ENCODE results near the gene LHB.

LHB gene

DNA sequence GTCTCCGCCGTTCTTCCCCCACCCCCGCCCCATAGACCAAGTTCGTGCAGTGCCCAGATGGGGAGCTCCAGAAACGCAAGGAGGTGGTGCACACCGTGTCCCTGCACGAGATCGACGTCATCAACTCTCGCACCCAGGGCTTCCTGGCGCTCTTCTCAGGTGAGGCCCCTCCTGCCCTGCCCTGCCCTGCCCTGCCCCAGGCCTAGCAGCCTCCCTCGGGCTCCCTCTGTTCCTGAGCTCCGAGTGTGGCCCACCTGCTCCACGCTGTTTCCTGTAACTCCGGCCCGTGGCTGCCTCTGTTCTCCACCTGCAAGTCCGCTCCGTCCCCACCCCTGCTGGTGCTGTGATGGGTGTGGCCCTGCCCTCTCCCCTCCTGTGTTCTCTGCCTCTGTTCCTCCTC lies 6.4 kb downstream of the LHB start:
- DNase-seq (ENCODE audit: low read depth) = no peak

DNA sequence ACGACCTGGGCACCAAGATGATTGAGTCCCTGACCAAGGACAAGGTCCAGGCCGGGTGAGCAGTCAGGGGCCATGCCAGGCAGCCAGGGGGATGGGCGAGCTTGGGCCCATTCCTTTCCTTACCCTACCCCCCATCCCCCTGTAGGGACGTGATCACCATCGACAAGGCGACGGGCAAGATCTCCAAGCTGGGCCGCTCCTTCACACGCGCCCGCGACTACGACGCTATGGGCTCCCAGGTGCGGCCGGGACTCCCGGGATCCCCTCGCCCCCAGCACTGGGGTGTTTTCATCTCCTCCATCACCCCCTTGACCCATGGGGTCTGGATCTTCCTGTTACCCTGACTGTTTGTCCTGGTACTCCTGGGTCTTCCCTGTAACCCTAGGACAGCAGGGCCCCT lies 7.1 kb downstream of the LHB start:
- DNase-seq (ENCODE audit: low read depth) = no peak

DNA sequence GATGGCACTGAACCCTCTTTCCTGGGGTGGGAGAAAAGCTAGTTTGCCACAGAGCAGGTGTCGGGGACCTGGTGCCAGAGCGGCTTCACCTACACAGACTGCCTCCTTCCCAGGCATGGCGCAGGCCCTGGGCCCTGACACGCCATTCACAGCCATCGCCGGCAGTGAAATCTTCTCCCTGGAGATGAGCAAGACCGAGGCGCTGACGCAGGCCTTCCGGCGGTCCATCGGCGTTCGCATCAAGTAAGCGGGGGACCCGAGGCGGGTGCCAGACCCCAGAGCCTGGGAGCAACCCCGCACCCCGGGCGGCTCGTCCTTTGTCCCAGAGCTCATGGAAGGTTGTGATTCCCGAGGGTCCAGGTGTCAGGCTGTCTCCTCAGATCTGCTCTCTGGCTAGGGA lies 10.0 kb downstream of the LHB start:
- DNase-seq (ENCODE audit: low read depth) = no peak

DNA sequence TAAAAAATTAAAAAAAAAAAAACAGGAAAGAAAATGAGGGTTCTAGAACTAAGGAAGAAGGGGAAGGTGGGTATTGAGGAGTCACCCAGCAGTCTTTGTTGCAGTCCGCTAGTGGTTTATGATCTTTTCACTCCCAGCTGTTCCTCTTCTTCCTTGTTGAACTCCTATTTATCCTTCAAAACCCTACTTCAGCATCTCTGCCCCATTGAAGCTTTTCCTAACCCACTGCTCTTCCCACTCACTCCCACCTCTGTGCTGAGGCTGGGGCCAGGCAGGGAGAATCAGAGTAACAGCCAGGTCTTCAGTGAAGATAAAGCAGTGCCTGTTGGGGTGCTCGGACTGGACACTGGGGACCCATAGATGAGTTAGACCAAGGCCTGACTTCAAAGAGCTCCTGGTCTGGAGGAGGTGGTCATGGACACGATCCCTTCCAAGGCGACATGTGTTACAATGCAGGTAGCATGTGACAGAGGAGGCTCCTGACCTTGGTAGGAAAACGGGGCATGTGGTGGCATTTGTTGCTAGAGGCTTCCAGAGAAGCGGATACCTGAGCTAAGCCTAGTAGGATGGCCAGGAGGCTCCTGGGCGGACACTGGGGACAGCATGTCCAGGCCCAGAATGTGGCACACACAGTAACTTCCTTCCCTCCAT lies 11.8 kb downstream of the LHB start:
- no peak for DNase-seq (ENCODE audit: low read depth)

DNA sequence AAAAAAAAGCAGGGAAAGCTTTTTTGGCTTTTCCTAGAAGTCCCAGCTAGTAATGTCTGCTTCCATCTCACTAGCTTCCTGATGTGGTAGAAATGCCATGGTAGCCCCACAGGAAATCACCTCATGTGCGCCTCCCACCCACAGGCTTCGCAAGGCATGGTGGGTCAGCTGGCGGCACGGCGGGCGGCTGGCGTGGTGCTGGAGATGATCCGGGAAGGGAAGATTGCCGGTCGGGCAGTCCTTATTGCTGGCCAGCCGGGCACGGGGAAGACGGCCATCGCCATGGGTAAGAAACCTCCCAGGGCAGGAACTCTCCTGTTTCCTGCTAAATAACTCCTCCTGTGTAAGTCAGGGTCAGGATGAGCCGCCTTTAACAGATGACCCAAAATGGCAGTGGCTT lies 12.8 kb downstream of the LHB start:
- DNase-seq (ENCODE audit: low read depth) = no peak

DNA sequence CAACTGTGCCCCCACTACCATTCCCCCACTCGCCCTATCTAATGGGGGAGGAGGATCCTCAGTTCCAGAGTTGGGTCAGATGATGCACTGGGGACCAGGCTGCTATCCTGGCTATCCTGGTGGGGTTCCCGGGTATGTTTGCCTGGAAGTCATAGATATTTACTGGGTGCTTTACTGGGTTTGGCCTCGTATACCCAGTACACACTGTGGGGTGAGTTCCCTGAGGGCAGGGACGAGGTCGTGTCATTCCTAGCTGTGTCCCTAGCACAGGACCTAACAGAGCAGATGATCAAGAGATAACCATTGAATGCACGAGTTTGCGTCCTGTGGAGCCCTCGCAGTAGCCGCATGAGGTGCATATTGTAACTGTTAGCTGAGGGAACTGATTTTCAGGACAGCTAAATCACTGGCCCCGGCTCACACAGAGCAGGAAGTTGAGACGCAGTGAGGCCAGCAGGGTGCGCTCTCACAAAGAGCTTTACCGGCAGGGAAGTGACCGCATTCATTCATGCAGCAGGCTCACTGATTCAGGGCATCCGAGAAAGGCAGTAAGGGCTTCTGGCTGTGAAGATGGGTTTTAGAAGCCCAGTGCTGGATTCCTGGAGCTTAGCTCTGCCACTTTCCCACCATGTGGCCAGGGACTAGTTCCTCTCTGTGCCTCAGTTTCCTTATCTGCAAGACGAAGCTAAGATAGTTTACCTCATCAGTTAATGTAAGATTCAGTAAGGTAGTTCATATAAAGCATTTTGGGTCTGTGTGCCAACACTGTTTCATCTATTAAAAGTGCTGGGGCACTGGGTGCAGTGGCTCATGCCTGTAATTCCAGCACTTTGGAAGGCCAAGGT lies 17.2 kb downstream of the LHB start:
- DNase-seq (ENCODE audit: low read depth) = no peak

DNA sequence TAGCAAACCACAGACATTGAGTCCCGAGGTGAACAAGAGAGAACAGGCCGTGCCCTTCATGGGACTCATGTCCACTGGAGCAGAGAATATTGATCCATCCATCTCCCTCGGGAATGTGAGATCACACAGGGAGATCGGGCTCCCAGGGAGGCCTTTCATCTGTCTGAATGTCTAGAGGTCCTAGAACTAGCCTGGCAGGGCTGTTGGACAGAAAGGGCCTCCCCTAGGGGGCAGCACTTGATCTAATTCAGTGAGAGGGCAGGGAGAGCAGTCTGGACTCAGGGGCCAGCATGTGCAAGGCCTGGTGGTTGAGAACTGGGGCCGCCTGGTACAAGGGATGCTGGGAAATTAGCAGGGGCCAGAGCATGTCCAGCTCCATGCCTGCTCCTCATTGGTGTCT lies 18.9 kb downstream of the LHB start:
- DNase-seq (ENCODE audit: low read depth) = no peak

DNA sequence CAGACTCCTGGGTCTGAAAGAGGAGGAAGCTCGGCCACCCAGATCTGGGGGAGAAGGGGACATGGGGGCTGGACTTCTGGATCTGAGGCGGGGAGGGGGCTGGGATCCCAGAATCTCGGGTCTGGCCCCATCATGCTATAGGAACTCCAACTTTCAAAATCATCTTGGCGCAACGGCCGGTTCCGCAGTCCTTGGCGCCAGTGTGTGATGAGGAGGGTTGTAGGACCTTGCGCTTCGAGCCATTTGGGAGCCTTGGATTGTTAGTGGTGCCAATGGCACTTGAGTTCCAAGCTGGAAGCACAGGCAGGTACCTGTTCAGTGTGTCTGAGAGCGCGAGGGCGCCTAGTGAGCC lies 22.9 kb downstream of the LHB start:
- DNase-seq (ENCODE audit: low read depth) = no peak

DNA sequence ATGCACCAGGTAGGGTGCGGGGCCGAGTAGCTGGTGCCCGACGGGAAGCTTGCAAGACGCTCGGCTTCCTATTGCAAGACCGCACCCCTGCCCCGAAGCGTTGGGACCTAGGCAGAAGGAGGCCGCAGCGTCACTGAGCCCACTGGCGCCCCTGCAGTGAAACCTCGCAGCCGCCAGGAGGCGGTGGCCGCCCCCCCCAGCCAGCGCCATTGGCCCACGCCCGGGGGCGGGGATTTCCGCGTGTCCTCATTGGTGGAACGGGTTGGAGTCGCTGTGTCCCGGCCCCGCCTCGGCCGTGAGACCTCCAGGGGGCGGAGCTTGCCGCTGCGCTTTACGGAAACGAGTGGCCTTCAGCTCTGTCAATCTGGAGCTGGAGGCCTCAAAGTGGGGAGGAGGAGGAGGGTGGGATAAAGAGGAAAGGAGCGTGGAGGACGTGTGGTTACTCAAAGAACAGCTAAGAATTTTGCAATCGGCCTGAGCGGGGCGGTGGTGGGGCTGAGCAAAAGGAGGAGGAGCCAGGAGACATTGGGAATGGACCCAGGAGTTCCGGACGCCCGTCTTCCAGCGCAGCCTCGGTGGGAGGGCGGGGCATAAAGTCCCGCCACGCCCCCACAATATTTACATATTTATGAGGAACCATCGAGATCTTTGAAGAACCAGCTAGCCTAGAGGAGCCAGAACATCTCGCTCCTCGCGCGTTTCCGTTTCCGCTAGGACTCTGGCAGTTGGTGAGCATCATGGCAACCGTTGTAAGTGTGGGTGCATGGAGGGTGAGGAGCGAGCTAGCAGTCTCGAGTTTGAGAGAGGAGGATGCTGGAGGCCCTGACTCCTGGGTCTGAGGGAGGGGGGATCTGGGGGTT lies 23.5 kb downstream of the LHB start, which contains the start of the genes GYS1 and RUVBL2:
Gene GYS1 (minus strand): TSS at position 135 of the 860 bp plus-strand sequence. CDS start 197 bp downstream, outside the sequence.
Gene RUVBL2 (plus strand): TSS at position 713 of the 860 bp plus-strand sequence. CDS start 25 bp downstream, at position 738.
- peak; percentile 99 for DNase-seq (ENCODE audit: low read depth)

DNA sequence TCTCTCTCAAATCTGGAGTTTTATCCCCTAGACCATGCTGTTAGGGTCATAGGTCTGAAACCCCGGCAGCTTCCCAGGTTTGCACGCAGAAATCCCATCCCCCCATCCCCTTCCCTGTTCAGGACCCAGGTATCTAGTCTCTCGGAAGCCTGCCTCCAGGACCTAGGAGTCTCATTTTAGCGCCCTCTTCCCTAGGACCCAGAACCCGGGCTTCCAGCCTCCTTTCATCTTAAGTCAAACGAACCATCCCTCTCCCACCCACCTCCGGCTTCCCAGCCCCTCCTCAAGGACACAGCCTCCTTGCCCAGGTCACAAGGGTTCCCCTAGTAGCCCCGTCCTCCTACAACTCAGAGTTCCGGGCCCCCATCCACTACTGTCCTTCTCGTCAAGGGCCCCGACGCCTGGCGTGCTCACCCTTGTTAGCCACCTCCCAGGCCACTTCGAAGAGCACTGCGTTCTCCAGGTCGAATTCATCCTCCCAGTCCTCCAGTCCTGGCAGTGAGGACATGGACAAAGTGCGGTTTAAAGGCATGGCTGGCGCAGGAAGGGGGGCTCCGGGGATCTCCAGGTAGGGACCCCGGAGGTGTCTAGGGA lies 24.2 kb downstream of the LHB start:
- no peak for DNase-seq (ENCODE audit: low read depth)

DNA sequence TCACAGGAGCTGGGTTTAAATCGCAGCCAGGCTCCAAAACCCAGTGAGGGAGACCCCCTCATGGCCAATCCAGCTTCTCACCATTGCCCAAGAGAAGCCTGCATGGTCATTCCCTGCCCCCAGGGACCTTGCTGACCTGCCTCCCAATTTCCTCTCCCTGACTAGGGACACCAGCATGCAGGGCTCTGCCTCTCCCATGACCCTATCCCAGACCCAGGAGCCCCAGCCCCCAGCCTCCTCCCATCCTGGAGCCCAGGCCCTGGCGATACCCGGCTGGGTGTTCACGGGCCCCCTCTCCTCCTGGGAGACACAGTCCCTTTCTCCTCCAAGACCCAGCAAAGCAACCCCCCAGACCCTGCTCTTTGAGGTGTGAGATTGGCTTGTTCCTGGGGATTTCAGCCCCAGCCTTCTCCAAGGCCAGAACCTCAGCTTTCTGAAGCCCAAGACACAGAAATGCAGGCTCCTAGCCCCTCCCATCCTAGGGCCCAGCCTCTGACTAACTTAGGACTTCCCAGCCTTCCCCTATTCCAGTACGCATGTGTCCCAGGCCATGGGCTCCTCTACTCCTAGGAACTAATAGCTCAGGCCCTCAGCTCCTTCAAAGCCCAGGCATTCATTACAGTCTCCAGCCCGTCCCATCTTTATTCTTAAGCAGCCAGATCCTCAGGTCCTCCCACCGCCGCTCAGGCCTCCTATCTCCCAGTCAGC lies 24.9 kb downstream of the LHB start:
- DNase-seq (ENCODE audit: low read depth) = no peak

DNA sequence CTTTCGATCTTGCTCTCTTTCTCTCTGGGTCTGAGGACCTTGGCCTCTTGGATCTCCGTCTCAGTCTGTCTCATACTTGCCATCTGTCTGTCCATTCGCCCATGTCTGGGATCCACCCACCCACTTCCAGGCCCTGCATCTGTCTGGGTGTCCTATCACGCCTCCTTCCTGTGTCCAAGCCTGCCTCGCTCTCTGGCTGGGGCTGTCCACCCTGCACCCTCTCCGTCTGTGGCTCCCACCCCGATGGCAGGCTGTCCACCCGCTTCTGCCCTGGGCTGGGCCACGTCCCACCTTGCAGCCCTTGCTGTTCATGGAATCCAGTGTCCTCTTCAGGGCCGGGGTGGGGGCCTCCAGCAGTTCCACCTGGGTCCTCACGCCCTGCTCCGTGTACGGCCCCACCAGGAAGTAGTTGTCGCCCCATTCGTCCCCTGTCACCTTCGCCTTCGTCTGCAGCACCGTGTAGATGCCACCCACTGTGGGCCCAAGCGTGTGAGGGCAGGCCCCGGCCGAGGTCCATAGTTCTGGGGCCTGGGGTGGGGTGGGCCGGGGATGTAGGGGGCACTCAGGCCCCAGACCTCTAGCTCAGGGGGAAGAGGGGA lies 25.8 kb downstream of the LHB start:
- no peak for DNase-seq (ENCODE audit: low read depth)

DNA sequence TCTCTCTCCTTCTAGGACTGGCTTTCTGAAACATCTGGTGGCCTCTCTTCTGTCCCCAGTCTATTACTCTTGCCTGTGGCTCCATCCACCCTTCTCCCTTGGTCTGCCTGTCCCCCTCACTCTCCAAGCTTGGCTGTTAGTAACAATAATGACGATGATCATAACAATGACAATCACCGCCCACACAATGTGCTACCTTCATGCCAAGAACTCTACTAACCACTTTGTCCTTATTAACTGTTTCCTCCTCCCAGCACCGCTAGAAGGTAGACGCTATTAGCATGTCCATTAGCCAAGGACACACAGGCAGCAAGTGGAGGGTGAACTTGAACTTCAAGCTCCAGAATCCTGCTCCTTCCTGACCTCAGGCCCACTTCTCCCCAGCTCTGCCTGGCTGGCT lies 26.5 kb downstream of the LHB start:
- DNase-seq (ENCODE audit: low read depth) = no peak

DNA sequence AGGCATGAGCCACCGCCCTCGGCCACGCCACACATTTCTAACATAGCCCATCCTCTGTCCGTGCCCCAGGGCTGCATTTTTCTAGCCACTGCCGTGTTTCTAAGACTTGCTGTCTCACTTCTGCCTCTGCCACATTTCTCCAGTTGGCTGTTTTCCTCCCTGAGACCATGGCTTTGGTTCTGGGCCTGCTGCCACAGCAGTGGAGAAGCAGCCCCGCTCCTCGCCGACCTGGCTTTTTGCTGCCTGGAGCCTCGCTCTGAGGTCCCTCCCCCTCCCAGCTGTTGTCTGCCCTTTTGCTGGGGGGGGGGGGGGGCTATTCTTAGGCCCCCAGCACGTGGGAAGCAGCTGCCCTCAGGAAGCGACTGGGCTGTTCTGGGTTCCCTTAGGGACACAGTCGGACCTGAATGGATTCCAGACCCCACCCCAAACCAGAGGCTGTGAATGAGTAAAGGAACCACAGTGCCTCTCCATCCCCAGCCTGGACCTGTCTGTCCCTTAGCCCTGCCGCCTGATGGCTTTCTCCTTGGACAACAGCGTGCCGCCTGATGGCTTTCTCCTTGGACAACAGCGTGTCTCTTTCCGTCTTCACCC lies 27.1 kb downstream of the LHB start:
- no peak for DNase-seq (ENCODE audit: low read depth)

DNA sequence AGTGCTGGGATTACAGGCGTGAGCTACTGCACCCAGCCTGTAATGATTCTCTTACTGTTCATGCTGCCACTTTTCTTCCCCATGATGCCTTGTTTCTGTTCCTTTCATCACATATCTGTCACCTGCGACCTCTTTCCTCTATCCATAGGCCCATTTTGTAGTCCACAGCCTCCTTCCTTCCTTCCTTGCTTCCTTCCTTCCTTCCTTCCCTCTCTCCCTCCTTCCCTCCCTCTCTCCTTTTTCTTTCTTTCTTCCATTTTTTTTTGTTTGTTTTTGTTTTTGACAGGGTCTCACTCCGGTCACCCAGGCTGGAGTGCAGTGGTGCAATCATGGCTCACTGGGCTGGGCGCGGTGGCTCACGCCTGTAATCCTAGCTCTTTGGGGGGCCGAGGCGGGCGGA lies 28.0 kb downstream of the LHB start:
- DNase-seq (ENCODE audit: low read depth) = no peak

DNA sequence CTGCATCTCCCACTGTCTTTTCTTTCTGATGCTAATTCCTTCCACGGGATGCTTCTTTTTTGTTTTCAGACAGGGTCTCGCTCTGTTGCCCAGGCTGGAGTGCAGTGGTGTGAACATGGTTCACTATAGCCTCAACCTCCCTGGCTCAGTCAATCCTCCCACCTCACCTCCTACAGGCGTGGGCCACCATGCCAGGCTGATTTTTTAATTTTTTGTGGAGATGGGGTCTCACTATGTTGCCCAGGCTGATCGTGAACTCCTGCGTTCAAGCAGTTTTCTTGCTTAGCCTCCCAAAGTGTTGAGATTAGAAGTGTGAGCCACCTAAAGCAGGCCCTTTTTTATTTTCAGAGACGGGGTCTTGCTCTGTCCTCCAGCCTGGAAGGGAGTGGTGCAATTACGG lies 28.6 kb downstream of the LHB start:
- no peak for DNase-seq (ENCODE audit: low read depth)

DNA sequence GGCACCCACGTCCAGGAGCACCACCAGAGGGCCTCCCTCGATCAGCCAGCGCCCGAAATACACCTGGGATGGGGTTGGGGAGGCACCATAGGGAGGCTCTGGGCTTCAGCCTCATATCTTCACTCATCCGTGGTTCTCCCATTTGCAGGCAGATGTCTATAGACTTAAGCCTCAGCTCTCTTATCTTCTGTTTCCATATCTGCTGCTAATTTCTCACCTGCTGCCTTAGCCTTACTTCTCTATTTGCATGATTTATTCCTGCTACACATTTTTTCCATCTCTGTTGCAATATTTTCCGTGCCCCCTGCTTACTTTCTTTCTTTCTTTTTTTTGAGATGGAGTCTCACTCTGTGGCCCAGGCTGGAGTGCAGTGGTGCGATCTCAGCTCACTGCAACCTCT lies 29.6 kb downstream of the LHB start:
- no peak for DNase-seq (ENCODE audit: low read depth)

DNA sequence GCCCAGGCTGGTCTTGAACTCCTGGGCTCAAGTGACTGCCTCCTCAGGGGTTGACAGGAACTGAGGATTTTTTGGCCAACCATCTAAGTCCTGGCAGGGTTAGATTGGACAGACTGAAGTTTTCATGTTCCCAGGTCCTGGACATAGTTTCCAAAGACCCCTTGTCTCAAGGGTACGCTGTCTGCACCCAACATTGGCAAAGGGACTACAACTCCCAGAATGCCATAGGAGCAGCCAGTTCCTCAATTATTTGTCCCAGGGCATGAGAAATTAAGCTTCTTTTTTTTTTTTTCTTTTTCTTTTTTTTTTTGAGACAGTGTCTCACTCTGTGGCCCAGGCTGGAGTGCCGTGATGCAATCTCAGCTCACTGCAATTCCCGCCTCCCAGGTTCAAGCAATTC lies 30.7 kb downstream of the LHB start:
- no peak for DNase-seq (ENCODE audit: low read depth)

DNA sequence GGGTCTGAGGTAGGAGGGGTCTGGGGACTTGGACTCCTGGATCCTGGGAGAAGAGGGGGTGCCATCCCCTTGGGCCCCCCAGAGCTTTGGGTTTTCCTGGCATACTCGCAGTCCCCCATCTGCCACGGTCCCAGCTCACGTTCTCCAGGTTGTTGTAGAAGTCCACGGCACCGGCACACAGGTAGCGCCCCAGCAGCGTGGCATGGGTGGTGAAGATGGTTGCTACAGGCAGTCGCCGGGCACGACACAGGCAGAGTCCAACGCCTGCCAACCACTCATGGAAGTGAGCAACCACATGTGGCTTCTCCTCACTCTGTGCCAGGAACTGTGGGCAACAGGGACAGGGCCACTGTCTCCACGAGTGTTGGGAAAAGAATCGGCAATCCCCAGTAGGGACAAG lies 31.2 kb downstream of the LHB start:
- no peak for DNase-seq (ENCODE audit: low read depth)

DNA sequence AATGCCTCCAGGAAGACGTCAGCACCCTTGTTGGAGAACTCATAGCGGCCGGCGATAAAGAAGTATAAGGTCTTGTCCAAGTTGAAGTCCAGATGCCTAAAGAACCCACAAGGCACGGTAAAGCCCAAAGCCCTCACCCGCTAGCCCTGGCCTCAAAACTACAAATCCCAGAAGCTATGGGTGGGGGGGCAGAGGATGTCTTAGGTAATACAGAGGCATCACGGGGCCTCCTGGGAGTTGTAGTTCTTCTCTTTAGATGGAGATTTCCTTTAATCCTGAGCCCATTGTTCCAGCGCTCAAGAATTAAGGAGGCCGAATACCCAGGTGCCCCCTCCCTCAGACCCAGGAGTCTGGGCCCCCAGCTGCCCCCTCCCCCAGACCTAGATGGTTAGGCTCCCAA lies 34.6 kb downstream of the LHB start:
- DNase-seq (ENCODE audit: low read depth) = no peak

DNA sequence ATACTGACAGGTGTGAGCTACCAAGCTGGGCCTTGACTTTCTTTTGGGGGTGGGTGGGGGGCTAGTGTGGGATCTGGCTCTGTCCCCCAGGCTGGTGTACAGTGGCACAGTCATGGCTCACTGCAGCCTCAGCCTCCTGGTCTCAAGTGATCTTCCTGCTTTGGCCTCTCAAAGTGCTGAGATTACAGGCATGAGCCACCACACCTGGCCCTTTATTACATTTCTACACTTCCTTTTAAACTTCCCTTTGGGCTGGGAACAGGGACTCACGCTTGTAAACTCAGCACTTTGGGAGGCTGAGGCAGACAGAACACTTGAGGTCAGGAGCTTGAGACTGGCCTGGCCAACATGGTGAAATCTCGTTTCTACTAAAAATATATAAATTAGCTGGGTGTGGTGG lies 39.8 kb downstream of the LHB start:
- no peak for DNase-seq (ENCODE audit: low read depth)
